HG03558 (cell line): ENCODE data around the gene SFT2D2.
"Not testable (repeated sequence)": the region's sequence is repeated elsewhere in the genome, so short reads cannot be mapped to it uniquely, and the experiment has no call there.

Experiments used
- ATAC-seq: cut with Tn5 transposase; IDR thresholded peaks from one replicate; pipeline ENCODE4 v1.9.1; 2021; ENCODE audit warnings: moderate number of reproducible peaks; ENCODE audit not compliant: unreplicated experiment; ENCODE audit errors: extremely low read depth

The SFT2D2 gene

GRCh38 chr1:168225476-168226190 is at the start of gene SFT2D2:
Gene SFT2D2 (plus strand): TSS chr1:168226004. CDS start chr1:168226080, 76 bp downstream.
- peak; percentile 40 for ATAC-seq

GRCh38 chr1:168178227-168178637 is 47.6 kb upstream of the SFT2D2 start:
- no peak for ATAC-seq

GRCh38 chr1:168178638-168179437 is 47.0 kb upstream of the SFT2D2 start, which contains the start of gene TIPRL:
Gene TIPRL (plus strand): TSS chr1:168178962. CDS start chr1:168179078, 116 bp downstream.
- ATAC-seq: peak; percentile 69

GRCh38 chr1:168179438-168180147 is 46.2 kb upstream of the SFT2D2 start:
- ATAC-seq: no peak

GRCh38 chr1:168180148-168180524 is 45.7 kb upstream of the SFT2D2 start:
- ATAC-seq: no peak

GRCh38 chr1:168181063-168181720 is 44.6 kb upstream of the SFT2D2 start:
- ATAC-seq: not testable (repeated sequence)

- no peak for ATAC-seq
Measured at GRCh38 chr1:168187177-168187576, 38.6 kb upstream of the SFT2D2 start.

- ATAC-seq: no peak
Measured at GRCh38 chr1:168190403-168190802, 35.4 kb upstream of the SFT2D2 start.

GRCh38 chr1:168195199-168196135 is 30.3 kb upstream of the SFT2D2 start:
- ATAC-seq: no peak

- no peak for ATAC-seq
Measured at GRCh38 chr1:168199056-168199455, 26.7 kb upstream of the SFT2D2 start.

- no peak for ATAC-seq
Measured at GRCh38 chr1:168202941-168203654, 22.7 kb upstream of the SFT2D2 start.

- ATAC-seq: no peak
Measured at GRCh38 chr1:168206111-168206510, 19.7 kb upstream of the SFT2D2 start.

GRCh38 chr1:168207673-168208072 is 18.1 kb upstream of the SFT2D2 start:
- not testable (repeated sequence) for ATAC-seq

- ATAC-seq: no peak
Measured at GRCh38 chr1:168210312-168210711, 15.5 kb upstream of the SFT2D2 start.

GRCh38 chr1:168213349-168213748 is 12.5 kb upstream of the SFT2D2 start:
- ATAC-seq: no peak

- no peak for ATAC-seq
Measured at GRCh38 chr1:168216171-168216570, 9.6 kb upstream of the SFT2D2 start.

GRCh38 chr1:168217664-168218063 is 8.1 kb upstream of the SFT2D2 start:
- no peak for ATAC-seq

GRCh38 chr1:168218658-168219057 is 7.1 kb upstream of the SFT2D2 start:
- no peak for ATAC-seq

GRCh38 chr1:168220470-168220871 is 5.3 kb upstream of the SFT2D2 start:
- ATAC-seq: no peak
